ENCODE measurements around the gene QARS1.

DNA sequence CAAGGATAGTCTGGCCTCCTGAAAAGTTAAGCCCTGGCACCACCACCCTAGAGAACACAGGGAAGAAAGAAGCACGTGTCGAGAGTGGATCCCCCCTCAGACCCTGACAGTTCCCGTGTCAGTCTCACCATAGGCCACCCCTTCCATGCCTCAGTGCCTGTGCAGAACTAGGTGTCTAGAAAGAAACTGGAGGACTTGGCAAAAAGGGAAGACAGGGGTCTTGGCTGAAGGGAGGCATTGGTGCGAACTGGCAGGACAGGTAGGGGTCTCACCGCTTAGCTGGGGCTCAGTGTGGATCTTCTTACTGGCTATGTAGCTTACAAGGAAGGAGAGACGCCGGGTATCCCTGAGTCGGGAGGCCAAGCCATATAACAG, 518 bp downstream of the QARS1 start:
- no peak for TF ChIP-seq CTCF (IDR thresholded peaks at IDR 0.05)
- no peak for TF ChIP-seq EZH2 (IDR thresholded peaks at IDR 0.05; ENCODE audit: borderline replicate concordance, insufficient read depth, low read depth, low read length, poor library complexity, severe bottlenecking)

All from B cell (primary cell).